GM11168 (cell line): Measurements from ENCODE around the gene PILRB.
"Not testable (repeated sequence)": the region's sequence is repeated elsewhere in the genome, so short reads cannot be mapped to it uniquely, and the experiment has no call there.

Experiments used
- in situ Hi-C: fragments of 300-500 bp; cut with MboI; formaldehyde crosslinking; loops from one replicate; pipeline ENCODE4 v1.12.0; 2022; ENCODE audit warnings: low sequenced_read_pairs; ENCODE audit not compliant: unreplicated experiment

PILRB gene

GRCh38 chr7:100372694-100373093 is 14.8 kb downstream of the PILRB start:
- in situ Hi-C loops: loop anchor here (5.0 kb wide), 1 partner anchor 35 kb away; no protein-coding TSS in a partner anchor

DNA sequence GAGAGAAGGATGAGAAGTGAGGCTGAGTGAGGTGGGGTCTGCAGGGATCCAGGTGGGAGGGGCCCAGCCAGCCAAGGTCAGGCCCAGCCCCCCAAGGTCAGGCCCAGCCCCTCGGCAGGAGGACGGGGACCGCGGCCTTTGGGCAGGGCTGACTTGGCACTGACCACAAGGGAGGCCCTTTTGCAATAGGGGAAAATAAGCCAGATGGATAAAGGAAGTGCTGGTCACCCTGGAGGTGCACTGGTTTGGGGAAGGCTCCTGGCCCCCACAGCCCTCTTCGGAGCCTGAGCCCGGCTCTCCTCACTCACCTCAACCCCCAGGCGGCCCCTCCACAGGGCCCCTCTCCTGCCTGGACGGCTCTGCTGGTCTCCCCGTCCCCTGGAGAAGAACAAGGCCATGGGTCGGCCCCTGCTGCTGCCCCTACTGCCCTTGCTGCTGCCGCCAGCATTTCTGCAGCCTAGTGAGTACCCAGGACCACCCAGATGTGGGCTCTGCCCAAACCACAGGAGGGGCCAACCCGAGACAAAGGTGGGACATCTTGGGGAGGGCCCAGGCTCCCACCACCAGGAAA is 15.4 kb downstream of the PILRB start, which contains the start of gene PILRA:
PILRA (plus strand) TSS at position 227 of the 571 bp plus-strand sequence; CDS start at position 397, 170 bp downstream.
- in situ Hi-C loops: loop anchor here (5.0 kb wide), 1 partner anchor 34 kb away; no protein-coding TSS in a partner anchor

DNA sequence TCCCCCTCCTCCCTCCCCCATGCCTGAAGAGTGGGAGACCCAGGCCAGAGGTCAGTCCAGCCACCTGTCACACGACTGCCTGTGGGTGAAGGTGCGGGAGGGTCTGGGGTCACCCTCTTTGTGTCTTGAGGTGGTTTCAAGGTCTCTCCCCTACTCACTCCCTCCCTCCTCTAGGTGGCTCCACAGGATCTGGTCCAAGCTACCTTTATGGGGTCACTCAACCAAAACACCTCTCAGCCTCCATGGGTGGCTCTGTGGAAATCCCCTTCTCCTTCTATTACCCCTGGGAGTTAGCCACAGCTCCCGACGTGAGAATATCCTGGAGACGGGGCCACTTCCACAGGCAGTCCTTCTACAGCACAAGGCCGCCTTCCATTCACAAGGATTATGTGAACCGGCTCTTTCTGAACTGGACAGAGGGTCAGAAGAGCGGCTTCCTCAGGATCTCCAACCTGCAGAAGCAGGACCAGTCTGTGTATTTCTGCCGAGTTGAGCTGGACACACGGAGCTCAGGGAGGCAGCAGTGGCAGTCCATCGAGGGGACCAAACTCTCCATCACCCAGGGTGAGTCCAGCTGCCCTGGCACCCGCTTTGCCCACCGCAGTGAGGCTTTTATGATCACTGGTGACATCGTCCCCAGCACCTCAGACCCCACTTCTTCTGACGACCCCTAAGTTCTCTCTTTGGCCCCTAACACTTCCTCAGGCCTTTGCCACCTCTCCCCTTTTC is 16.1 kb downstream of the PILRB start:
- in situ Hi-C loops: loop anchor here (5.0 kb wide), 1 partner anchor 33 kb away; no protein-coding TSS in a partner anchor

- in situ Hi-C loops: loop anchor here (5.0 kb wide), 1 partner anchor 33 kb away; no protein-coding TSS in a partner anchor
These were observed 16.7 kb downstream of the PILRB start for GRCh38 chr7:100374601-100375000.

GRCh38 chr7:100376066-100376465 is 18.1 kb downstream of the PILRB start:
- in situ Hi-C loops: no loop called here

GRCh38 chr7:100378114-100378755 is 20.3 kb downstream of the PILRB start:
- in situ Hi-C loops: no loop called here

- in situ Hi-C loops: no loop called here
These were observed 22.3 kb downstream of the PILRB start for GRCh38 chr7:100380196-100380595.

- in situ Hi-C loops: not testable (repeated sequence)
These were observed 23.8 kb downstream of the PILRB start for GRCh38 chr7:100381531-100382233.

- in situ Hi-C loops: not testable (repeated sequence)
These were observed 24.4 kb downstream of the PILRB start for GRCh38 chr7:100382234-100382853.

- in situ Hi-C loops: no loop called here
These were observed 26.8 kb downstream of the PILRB start for GRCh38 chr7:100384628-100385294.

DNA sequence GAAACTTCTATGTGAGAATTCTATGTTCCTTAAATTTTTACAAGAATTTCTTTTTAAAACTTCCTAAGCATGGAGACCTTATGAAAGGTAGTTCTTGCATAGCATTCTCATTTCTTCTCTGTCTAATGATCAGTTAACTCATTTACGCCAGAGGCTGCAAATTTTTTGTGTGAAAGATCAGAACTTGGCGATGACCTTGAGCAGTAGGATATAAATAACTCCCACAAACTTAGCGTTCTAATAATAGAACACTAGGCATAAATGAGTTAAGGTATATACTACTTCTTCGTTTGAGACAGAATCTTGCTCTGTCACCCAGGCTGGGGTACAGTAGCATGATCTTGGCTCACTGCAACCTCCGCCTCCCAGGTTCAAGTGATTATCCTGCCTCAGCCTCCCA is 29.0 kb downstream of the PILRB start:
- in situ Hi-C loops: no loop called here

- in situ Hi-C loops: no loop called here
These were observed 29.8 kb downstream of the PILRB start for GRCh38 chr7:100387695-100388094.

GRCh38 chr7:100389437-100390088 is 31.6 kb downstream of the PILRB start:
- in situ Hi-C loops: no loop called here

GRCh38 chr7:100390286-100391009 is 32.5 kb downstream of the PILRB start:
- in situ Hi-C loops: no loop called here

DNA sequence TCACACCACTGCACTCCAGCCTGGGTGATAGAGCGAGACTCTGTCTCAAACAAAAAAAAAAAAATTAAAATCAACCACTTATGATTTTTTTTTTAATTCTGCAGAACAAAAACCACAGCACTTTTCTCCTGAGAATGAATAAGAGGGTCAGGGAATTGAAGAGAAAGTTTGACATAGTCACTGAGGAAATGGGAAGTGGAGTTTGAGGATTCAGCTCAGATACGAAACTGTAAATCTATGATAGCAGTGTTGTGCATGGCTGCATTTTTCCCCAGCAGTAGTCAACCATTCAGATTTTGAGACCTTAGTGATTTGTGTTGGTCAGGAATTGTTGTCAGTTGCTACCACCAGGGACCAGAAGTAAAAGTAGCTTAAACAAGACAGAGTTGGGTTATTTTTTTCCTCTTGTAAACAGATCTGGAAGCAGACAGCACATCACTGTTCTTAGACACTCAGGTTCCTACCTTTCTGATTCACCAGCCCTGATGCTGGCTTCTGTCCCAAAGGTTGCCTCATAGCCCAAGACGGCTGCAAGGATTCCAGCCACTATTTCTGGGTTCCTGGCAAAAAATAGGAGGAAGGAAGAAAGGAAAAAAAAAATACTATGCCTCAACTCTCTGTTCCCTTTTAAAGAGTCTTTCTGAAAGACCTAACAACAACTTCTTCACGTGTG is 35.5 kb downstream of the PILRB start:
- in situ Hi-C loops: no loop called here

- in situ Hi-C loops: no loop called here
These were observed 36.2 kb downstream of the PILRB start for GRCh38 chr7:100394077-100394476.

DNA sequence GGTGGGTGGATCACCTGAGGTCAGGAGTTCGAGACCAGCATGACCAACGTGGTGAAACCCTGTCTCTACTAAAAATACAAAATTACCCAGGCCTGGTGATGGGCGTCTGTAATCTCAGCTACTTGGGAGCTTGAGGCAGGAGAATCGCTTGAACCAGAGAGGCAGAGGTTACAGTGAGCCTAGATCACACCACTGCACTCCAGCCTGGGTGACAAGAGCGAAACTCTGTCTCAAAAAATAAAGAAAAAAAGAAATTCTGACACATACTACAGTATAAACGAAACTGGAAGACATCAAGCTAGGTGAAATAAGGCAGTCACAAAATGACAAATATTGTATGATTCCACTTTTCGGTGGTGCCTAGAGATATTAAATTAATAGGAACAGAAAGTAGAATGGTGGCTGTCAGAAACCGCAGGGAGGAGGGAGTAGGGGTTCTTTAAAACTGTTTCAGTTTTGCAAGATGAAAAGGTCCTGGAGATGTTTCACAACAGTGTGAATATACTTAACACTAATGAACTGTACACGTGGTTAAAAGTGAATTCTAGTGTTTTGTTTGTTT is 38.6 kb downstream of the PILRB start:
- in situ Hi-C loops: no loop called here
